ENCODE measurements around the gene ROCK2.

- TF ChIP-seq, protein P1, sequence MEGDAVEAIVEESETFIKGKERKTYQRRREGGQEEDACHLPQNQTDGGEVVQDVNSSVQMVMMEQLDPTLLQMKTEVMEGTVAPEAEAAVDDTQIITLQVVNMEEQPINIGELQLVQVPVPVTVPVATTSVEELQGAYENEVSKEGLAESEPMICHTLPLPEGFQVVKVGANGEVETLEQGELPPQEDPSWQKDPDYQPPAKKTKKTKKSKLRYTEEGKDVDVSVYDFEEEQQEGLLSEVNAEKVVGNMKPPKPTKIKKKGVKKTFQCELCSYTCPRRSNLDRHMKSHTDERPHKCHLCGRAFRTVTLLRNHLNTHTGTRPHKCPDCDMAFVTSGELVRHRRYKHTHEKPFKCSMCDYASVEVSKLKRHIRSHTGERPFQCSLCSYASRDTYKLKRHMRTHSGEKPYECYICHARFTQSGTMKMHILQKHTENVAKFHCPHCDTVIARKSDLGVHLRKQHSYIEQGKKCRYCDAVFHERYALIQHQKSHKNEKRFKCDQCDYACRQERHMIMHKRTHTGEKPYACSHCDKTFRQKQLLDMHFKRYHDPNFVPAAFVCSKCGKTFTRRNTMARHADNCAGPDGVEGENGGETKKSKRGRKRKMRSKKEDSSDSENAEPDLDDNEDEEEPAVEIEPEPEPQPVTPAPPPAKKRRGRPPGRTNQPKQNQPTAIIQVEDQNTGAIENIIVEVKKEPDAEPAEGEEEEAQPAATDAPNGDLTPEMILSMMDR (IDR thresholded peaks at IDR 0.05), result no peak
- no peak for TF ChIP-seq EZH2 (IDR thresholded peaks at IDR 0.05)
- no peak for TF ChIP-seq EZH2phosphoT487 (IDR thresholded peaks at IDR 0.05)
Measured at GRCh38 chr2:11311543-11311942, 32.9 kb downstream of the ROCK2 start.

Data from neural progenitor cell (in vitro differentiated cells).